Measurements from ENCODE around the gene KCNJ14. TPM values are rescaled to one million over a fixed set of nuclear protein-coding genes. Genes with fewer than 3 reads are reported as not detected.
A peak's percentile ranks its signal among the peaks of the same experiment; 100 is the strongest.
"Not testable (repeated sequence)": the region's sequence is repeated elsewhere in the genome, so short reads cannot be mapped to it uniquely, and the experiment has no call there.

Gene KCNJ14
- polyA plus RNA-seq, 6 donors from 2014 or later: 0.12 to 0.72 (median 0.24) TPM; not detected in 1

DNA sequence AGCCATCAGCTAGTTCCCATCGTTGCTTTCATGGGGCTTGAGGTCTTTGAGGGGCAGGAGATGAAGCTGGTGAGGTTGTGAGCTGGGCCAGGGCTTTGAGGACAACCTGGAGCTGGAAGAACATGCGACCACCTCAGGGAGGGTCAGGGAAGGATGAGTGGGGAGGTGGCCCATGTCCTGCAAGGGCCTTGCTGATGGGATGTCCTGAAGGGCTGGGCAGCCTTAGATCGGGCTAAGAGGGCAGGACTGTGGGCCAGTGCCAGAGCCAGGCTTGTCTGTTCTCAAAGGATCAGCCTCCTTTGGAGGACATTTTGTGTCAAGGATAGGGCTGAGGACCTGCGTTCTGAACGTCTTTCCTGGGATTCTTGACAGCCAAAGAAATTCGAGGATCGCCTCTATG is 24.3 kb downstream of the KCNJ14 start:
- peaks cover 0 to 12% (median 0%) of the 10 kb centered on the region in 3 donors for H3K27me3 Mint-ChIP-seq
- peaks cover 0 to under 1% of the 10 kb centered on the region in 2 donors for H3K36me3 Mint-ChIP-seq
- peak overlapping the region in 2 of 6 donors; percentile 42 to 88 for H3K27ac Mint-ChIP-seq
- ATAC-seq (ENCODE audit: low read depth in 2 of 2) (no peak), DNase-seq (no peak)
- peaks cover 15 to 19% (median 18%) of the 10 kb centered on the region in 3 donors for H3K4me1 Mint-ChIP-seq
- no peaks in the 10 kb centered on the region for H3K9me3 Mint-ChIP-seq
- H3K4me3 Mint-ChIP-seq: peak overlapping the region; percentile 77 to 94 (median 91)

DNA sequence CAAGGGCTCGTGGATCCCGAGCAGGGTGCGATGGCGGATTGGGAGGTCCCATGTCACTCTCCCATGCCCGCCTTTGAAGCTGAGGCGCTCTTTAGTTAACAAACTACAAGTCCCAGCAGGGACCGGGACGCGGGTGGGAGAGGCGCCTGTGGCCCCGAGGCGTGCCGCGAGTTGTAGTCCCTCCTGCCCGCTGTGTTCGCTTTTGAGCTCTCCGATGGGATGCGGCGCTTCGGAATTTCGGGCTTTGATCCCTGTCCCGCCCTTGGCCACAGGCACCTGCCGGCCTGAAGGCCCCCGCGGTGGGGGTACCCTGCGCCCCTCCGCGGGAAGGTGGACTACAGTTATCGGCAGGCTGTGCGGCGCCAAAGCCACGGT is 24.8 kb downstream of the KCNJ14 start:
- Mint-ChIP-seq H3K36me3 (no peaks in the 10 kb centered on the region), H3K27me3 (peaks cover 0 to 12% (median 0%) of the 10 kb centered on the region in 3 donors), H3K27ac (peak overlapping the region in 3 of 6 donors; percentile 42 to 88 (median 82)), H3K4me3 (peak overlapping the region; percentile 77 to 94 (median 91)), H3K9me3 (no peaks in the 10 kb centered on the region), H3K4me1 (peaks cover 15 to 19% (median 18%) of the 10 kb centered on the region in 3 donors)
- DNase-seq (no peak), ATAC-seq (ENCODE audit: low read depth in 2 of 2) (peak; percentile 57 to 69)

DNA sequence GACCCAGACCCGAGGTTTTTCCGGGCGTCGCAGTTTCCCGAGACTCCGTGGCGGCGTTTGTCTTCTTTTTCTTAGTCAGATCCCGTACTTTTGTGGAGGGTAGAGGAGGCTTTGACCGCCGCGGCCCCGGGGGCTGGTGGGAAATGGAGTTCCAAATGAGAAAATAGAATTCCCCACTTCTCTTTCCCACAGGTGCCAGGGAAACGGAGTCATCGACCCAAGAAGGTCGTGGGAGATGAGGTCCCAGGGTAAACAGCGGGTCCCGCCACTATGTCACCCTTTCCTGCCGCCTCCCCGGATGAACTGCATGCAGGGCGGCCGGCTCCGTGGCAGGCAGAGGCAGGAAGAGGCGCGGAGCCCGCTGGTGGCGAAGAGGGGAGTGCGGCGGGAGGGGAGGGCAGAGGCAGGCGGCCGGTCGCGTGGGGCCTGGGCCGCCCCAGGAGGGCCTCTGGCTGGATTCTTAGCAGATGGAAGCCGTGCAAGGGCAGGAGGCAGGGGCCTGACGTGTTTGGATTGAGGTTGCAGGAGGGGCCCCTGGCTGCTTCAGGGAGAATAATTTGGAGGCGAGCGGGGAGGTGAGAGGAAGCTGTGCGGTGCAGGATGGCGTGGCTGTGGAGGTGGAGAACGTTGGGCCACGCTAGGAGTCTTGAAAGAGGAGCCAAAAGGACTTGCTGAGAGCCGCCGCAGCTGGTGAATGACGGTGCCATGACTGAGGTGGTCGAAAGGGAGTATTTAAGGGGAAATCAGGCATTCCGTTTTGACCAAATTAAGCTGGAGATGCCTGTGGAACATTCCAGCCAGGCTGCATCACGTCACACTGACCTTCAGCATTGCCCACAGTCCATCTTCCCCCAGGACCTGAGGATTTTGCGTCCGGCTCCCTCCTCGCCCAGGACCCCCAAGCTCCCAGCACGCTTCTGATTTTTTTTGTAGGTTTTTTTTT is 25.5 kb downstream of the KCNJ14 start:
- H3K27ac Mint-ChIP-seq: peak overlapping the region; percentile 21 to 85 (median 66)
- no peaks in the 10 kb centered on the region for H3K36me3 Mint-ChIP-seq
- ATAC-seq (ENCODE audit: low read depth in 2 of 2) (peak; percentile 81 to 83), DNase-seq (peak; percentile 47)
- H3K4me1 Mint-ChIP-seq: peaks cover 13 to 19% (median 18%) of the 10 kb centered on the region in 3 donors
- peaks cover 0 to 12% (median 0%) of the 10 kb centered on the region in 3 donors for H3K27me3 Mint-ChIP-seq
- H3K9me3 Mint-ChIP-seq: no peaks in the 10 kb centered on the region
- H3K4me3 Mint-ChIP-seq: peak overlapping the region; percentile 77 to 94 (median 91)

DNA sequence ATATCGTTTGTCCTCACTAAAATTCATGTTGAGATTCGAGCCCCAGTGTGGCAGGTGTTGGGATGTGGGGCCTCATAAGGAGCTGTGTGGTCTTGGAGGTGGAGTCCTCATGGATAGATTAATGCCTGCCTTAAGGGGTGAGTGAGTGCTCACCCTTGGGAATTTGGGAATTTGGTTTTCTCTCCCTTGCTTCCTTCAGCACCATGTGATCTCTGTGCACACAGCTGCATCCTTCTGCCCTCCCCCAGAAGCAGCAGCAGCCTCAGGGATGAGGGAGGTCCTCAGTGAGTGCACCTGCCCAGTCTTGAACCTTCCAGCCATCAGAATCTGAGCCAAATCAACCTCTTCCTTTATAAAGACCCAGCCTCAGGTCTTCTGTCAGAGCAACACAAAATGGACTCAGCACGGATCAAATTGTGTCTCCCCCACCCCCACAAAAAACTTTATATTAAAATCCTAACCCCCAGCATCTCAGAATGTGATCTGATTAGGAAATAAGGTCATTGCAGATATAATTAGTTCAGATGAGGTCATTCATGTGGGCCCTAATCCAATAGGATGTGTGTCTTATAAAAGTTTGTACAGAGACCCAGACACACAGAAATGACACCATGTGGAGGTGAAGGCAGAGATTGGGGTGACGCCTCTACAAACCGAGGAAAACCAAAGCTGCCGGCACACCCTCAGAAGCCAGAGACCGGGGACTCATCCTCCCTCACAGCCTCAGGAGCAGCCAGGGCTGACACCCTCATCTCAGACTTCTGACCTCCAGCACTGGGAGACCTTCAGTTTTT is 26.7 kb downstream of the KCNJ14 start:
- ATAC-seq (ENCODE audit: low read depth in 2 of 2) (no peak), DNase-seq (no peak)
- H3K36me3 Mint-ChIP-seq: no peaks in the 10 kb centered on the region
- H3K4me3 Mint-ChIP-seq: peak overlapping the region in 7 of 8 donors; percentile 48 to 94 (median 86)
- H3K27ac Mint-ChIP-seq: peak overlapping the region in 2 of 6 donors; percentile 16 to 41
- peaks cover 13 to 19% (median 18%) of the 10 kb centered on the region in 3 donors for H3K4me1 Mint-ChIP-seq
- H3K27me3 Mint-ChIP-seq: peaks cover 0 to 12% (median 8%) of the 10 kb centered on the region in 3 donors
- no peaks in the 10 kb centered on the region for H3K9me3 Mint-ChIP-seq

DNA sequence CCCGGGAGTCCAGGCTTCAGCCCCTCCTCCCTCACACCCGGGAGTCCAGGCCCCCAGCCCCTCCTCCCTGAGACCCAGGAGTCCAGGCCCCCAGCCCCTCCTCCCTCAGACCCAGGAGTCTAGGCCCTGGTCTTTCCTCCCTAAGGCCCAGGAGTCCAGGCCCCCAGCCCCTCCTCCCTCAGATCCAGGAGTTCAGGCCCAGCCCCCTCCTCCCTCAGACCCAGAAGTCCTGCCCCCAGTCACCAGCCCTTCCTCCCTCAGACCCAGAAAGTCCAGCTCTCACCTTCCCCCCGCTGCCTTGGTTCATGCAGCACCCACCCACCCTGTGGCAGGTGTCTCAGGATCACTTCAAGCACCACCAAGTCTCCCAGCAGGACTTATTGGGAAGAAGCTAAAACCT is 27.9 kb downstream of the KCNJ14 start:
- DNase-seq: no peak
- ATAC-seq (ENCODE audit: low read depth in 2 of 2): no peak
- Mint-ChIP-seq H3K27ac (no peak overlapping the region), H3K9me3 (no peaks in the 10 kb centered on the region), H3K4me3 (peak overlapping the region in 1 of 8 donors; percentile 37), H3K27me3 (peaks cover 0 to 13% (median 12%) of the 10 kb centered on the region in 3 donors), H3K36me3 (no peaks in the 10 kb centered on the region), H3K4me1 (peaks cover 13 to 20% (median 19%) of the 10 kb centered on the region in 3 donors)

DNA sequence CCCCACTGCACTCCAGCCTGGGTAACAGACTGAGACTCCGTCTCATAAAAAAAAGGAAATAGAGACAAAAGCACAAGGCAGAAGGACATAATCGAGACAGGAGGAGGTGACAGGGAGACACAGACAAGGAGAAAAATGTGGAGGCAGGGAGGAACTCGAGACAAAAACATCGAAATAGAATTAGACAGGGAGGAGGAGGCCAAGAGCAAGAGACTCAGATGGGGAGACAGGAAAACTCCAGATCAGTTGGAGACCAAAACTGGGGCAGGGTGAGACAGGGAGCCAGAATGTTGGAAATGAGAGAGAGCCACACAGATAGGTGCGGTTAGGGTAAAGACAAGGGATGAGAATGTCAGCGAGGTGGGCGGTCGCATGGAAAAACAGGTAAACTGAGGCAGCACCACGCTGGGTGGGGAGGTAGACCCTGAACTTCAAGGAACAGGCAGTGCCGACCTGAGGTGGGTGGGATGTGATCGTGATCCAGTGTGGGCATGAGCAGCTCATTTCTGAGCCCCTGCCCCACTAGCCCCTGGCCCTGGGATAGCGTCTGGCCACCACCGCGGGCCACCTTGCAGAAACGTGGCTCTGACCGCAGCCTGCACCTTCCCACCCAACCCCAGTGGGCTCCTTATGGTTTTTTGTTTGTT is 29.0 kb downstream of the KCNJ14 start:
- ATAC-seq (ENCODE audit: low read depth in 2 of 2): no peak
- DNase-seq: no peak
- H3K27me3 Mint-ChIP-seq: peaks cover 0 to 17% (median 12%) of the 10 kb centered on the region in 3 donors
- H3K9me3 Mint-ChIP-seq: no peaks in the 10 kb centered on the region
- H3K36me3 Mint-ChIP-seq: no peaks in the 10 kb centered on the region
- no peak overlapping the region for H3K4me3 Mint-ChIP-seq
- H3K27ac Mint-ChIP-seq: no peak overlapping the region
- peaks cover 13 to 19% (median 16%) of the 10 kb centered on the region in 3 donors for H3K4me1 Mint-ChIP-seq

DNA sequence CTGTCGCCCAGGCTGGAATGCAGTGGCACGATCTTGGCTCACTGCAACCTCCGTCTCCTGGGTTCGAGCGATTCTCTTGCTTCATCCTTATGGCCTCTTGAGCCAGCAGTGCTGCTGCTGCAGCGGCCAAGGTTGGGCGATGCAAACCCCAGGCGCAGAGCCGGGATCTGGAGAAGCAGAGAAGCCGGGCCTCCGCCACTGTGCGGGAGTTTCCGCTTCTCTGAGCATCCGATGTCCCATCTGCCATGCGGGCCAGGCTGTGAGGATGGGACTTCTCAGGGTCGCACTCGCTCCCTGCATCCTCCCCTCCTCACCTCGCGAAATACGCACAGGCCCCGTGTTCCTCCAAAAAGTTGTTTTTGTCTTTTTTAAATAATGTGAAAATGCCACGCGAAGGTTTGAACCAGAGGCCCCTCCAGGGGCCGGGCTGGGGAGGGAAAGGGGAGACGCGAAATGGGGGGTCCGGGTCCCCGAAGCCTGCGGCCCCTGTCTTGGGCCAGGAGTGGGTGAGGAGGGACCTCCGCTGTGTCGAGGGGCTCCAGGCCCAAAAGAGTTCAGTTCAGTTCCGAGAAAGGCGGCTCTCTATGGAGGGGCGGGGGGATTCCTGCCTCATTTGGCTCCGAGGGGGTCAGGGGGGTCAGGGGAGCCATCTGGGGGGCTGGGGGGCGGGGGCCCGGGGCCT is 29.7 kb downstream of the KCNJ14 start:
- Mint-ChIP-seq H3K9me3 (no peaks in the 10 kb centered on the region), H3K4me1 (peaks cover 9 to 20% (median 19%) of the 10 kb centered on the region in 3 donors), H3K4me3 (no peak overlapping the region), H3K27me3 (peaks cover 0 to 17% (median 12%) of the 10 kb centered on the region in 3 donors), H3K36me3 (no peaks in the 10 kb centered on the region), H3K27ac (no peak overlapping the region)
- no peak for DNase-seq
- ATAC-seq (ENCODE audit: low read depth in 2 of 2): no peak

DNA sequence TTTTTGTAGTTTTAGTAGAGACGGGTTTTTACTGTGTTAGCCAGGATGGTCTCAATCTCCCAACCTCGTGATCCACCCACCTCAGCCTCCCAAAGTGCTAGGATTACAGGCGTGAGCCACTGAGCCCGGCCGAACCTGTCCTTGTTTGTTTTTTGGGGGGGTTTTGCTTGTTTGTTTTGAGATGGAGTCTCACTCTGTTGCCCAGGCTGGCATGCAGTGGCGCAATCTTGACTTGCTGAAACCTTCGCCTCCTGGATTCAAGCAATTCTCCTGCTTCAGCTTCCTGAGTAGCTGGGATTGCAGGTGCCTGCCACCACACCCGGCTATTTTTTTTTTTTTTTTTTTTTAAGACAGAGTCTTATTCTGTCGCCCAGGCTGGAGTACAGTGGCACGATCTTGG is 31.3 kb downstream of the KCNJ14 start:
- not testable (repeated sequence) for H3K27ac Mint-ChIP-seq; ATAC-seq (ENCODE audit: low read depth in 2 of 2); H3K36me3 Mint-ChIP-seq; DNase-seq; H3K9me3 Mint-ChIP-seq
- Mint-ChIP-seq H3K4me1 (peaks cover 12 to 20% (median 19%) of the 10 kb centered on the region in 3 donors), H3K4me3 (peak overlapping the region in 1 of 8 donors; percentile 39), H3K27me3 (peaks cover under 1 to 17% (median 13%) of the 10 kb centered on the region in 3 donors)

DNA sequence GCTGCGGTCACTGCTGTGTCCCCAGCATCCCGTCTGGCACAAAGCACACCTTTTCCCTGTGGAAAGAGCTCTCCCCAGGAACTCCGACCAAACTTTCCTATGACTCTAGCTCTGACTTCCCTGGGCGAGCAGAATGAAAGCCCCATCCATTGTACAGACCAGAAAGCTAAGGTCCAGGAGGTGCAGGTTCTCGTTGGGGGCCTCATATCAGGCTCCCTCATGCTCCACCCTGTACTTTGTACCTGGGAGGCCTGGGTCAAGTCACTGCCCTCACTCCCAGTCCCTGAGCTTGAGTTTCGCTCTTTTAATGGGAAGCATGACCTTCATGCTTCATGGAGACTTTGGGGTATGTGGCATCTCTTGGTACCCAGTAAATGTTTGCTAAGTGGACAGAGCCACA is 32.2 kb downstream of the KCNJ14 start:
- no peak for ATAC-seq (ENCODE audit: low read depth in 2 of 2)
- Mint-ChIP-seq H3K4me1 (peaks cover 21 to 27% (median 25%) of the 10 kb centered on the region in 3 donors), H3K27ac (no peak overlapping the region)

DNA sequence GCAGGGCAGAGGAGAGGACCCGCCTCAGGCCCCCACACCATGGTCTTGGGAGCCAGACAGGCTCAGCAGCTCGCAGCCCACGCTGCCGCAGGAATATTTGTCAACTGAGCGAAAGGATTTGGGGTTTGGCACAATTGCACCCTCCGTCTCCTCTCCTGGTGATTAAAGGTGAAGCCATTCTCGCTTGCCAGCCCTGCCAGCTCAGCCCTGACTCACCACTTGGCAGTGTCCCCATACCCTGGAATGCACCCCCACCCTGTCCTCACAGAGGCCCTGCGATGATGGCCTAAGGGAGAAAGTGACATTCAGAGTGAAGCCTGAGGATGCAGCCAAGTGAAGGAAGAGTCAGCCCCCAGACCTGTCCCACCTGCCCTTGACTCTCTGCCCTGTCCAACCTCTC is 32.6 kb downstream of the KCNJ14 start:
- no peak for DNase-seq
- Mint-ChIP-seq H3K27me3 (peaks cover 10 to 29% (median 26%) of the 10 kb centered on the region in 3 donors), H3K27ac (no peak overlapping the region), H3K4me3 (peak overlapping the region in 1 of 8 donors; percentile 38), H3K4me1 (peaks cover 25 to 31% (median 29%) of the 10 kb centered on the region in 3 donors), H3K9me3 (peaks cover 0 to 2% (median 0%) of the 10 kb centered on the region in 7 donors), H3K36me3 (no peaks in the 10 kb centered on the region)
- no peak for ATAC-seq (ENCODE audit: low read depth in 2 of 2)

More for the DNA sequence above, 32.2 kb downstream of the KCNJ14 start:
- no peaks in the 10 kb centered on the region for H3K9me3 Mint-ChIP-seq
- peak overlapping the region in 2 of 8 donors; percentile 21 to 25 for H3K4me3 Mint-ChIP-seq
- H3K27me3 Mint-ChIP-seq: peaks cover 8 to 25% (median 22%) of the 10 kb centered on the region in 3 donors
- H3K36me3 Mint-ChIP-seq: no peaks in the 10 kb centered on the region
- no peak for DNase-seq

DNA sequence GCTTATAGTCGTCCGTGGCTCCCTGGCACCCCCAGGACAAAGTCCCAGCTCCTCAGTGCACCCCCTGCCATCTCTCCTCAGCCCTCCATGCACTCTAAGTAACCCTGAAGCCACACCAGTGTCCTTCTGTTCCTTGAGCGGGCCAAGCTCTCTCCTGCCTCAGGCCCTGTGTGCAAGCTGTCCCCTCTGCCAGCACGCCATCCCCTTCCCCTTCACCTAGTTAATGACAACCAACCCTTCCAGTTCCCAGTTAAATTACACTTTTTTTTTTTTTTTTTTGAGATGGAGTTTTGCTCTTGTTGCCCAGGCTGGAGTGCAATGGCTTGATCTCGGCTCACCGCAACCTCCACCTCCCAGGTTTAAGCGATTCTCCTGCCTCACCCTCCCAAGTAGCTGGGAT is 33.1 kb downstream of the KCNJ14 start:
- not testable (repeated sequence) for DNase-seq; H3K36me3 Mint-ChIP-seq; H3K9me3 Mint-ChIP-seq; ATAC-seq (ENCODE audit: low read depth in 2 of 2); H3K27ac Mint-ChIP-seq; H3K4me3 Mint-ChIP-seq
- Mint-ChIP-seq H3K27me3 (peaks cover 10 to 33% (median 28%) of the 10 kb centered on the region in 3 donors), H3K4me1 (peaks cover 26 to 36% (median 30%) of the 10 kb centered on the region in 3 donors)

DNA sequence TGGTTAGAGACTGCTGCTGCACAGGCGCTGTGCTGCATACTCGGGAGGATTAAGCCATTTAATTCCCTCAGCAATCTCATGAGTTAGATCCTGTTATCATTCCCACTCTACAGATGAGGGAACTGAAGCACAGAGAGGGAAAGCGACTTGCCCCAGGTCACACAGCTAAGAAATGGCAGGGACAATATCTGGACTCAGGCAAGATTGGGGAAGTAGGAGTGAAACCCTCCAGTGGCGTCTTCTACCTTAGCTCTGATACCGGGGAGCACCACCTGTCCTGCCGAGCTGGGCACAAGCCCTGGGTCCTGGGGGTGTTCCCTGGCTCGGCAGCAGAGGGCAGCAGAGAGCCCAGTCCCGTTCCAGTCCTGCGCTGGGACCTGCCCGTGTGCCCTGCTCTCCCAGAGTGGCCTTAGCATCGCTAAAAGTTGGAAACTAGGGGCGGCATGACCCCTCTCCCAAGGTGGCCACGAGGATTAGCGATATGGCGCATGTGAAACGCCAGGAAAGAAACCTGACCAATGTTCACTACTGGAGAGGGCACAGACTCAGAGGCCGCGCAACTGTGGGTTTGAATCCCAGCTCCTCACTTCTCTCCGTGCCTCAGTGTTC is 34.3 kb downstream of the KCNJ14 start:
- Mint-ChIP-seq H3K9me3 (peaks cover 0 to 3% (median 0%) of the 10 kb centered on the region in 7 donors), H3K4me3 (peak overlapping the region in 6 of 8 donors; percentile 23 to 83 (median 57)), H3K36me3 (no peaks in the 10 kb centered on the region), H3K4me1 (peaks cover 32 to 37% (median 34%) of the 10 kb centered on the region in 3 donors), H3K27me3 (peaks cover 12 to 40% (median 26%) of the 10 kb centered on the region in 3 donors), H3K27ac (peak overlapping the region in 2 of 6 donors; percentile 30 to 42)
- peak; percentile 58 for ATAC-seq (ENCODE audit: low read depth in 2 of 2)
- peak; percentile 77 for DNase-seq
